Hepatocyte (in vitro differentiated cells): ENCODE measurements around the gene TKTL2. TPM values are rescaled to one million over a fixed set of nuclear protein-coding genes. Genes with fewer than 3 reads are reported as not detected.

Experiments used
- DNase-seq: peaks from one replicate; pipeline ENCODE4 v3.0.0-alpha.2; 2016; ENCODE audit warnings: low spot score
- H2AFZ ChIP-seq: fragments of 200-600 bp; sonication (generic); 2 replicates; pipeline ENCODE4 v1.6.0; 2016; ENCODE audit warnings: antibody characterized with exemption, mild to moderate bottlenecking
- H3K27ac ChIP-seq: fragments of 200-600 bp; sonication (generic); 2 replicates; pipeline ENCODE4 v1.5.1; 2016; ENCODE audit warnings: mild to moderate bottlenecking
- H3K27me3 ChIP-seq: fragments of 200-600 bp; sonication (generic); 2 replicates; pipeline ENCODE4 v1.6.1; 2016
- H3K36me3 ChIP-seq: fragments of 200-600 bp; sonication (generic); replicated peaks from 2 replicates; pipeline ENCODE4 v1.5.1; 2016; ENCODE audit warnings: low read depth; ENCODE audit not compliant: insufficient read depth
- H3K4me1 ChIP-seq: fragments of 200-600 bp; sonication (generic); 2 replicates; pipeline ENCODE4 v1.5.1; 2016; ENCODE audit warnings: mild to moderate bottlenecking, moderate library complexity; ENCODE audit not compliant: insufficient read depth
- H3K4me2 ChIP-seq: fragments of 200-600 bp; sonication (generic); 2 replicates; pipeline ENCODE4 v1.6.0; 2016
- H3K4me3 ChIP-seq: fragments of 200-600 bp; sonication (generic); 2 replicates; pipeline ENCODE4 v1.5.1; 2016; ENCODE audit warnings: mild to moderate bottlenecking
- H3K79me2 ChIP-seq: fragments of 200-600 bp; sonication (generic); 2 replicates; pipeline ENCODE4 v1.6.0; 2017; ENCODE audit warnings: mild to moderate bottlenecking
- H3K9me2 ChIP-seq: fragments of 200-600 bp; sonication (generic); replicated peaks from 2 replicates; pipeline ENCODE4 v1.6.0; 2017; ENCODE audit warnings: mild to moderate bottlenecking; ENCODE audit not compliant: insufficient read depth
- H3K9me3 ChIP-seq: fragments of 200-600 bp; sonication (generic); 2 replicates; pipeline ENCODE4 v1.5.1; 2016; ENCODE audit warnings: low read depth, mild to moderate bottlenecking
- H4K20me1 ChIP-seq: fragments of 200-600 bp; sonication (generic); 2 replicates; pipeline ENCODE4 v1.6.0; 2016; ENCODE audit warnings: mild to moderate bottlenecking; ENCODE audit not compliant: insufficient read depth, poor library complexity, severe bottlenecking
- CTCF ChIP-seq: fragments of 200-600 bp; sonication (generic); IDR thresholded peaks from 2 replicates; pipeline ENCODE4 v1.5.1; 2016; ENCODE audit warnings: antibody characterized with exemption, mild to moderate bottlenecking; ENCODE audit not compliant: poor library complexity
- EZH2 ChIP-seq: fragments of 200-600 bp; sonication (generic); IDR thresholded peaks from 2 replicates; pipeline ENCODE4 v1.6.1; 2016; ENCODE audit warnings: antibody characterized with exemption, mild to moderate bottlenecking, borderline replicate concordance
- EZH2phosphoT487 ChIP-seq: fragments of 200-600 bp; sonication (generic); IDR thresholded peaks from one replicate; pipeline ENCODE4 v1.6.1; 2018; ENCODE audit warnings: antibody characterized with exemption, mild to moderate bottlenecking, low read depth, moderate library complexity; ENCODE audit not compliant: unreplicated experiment, severe bottlenecking
- WGBS: methylation state at CpG from one replicate; pipeline ENCODE4 v1.1.6; 2016; ENCODE audit warnings: low lambda C conversion rate; ENCODE audit errors: missing lambda C conversion rate; 5-methylcytosine and 5-hydroxymethylcytosine counted together
- polyA plus RNA-seq: library from polyadenylated mRNA; unstranded; fragments of >200 nt; fragmentation: Nextera tagmentation; extraction: Ambion mirVana; gene quantifications from 2 replicates; pipeline ENCODE4 v1.2.1, GENCODE V29; 2016
- total RNA-seq: library from RNA; depleted of rRNA; stranded (reverse); fragments of >200 nt; gene quantifications from 2 replicates; pipeline ENCODE4 v1.2.3, GENCODE V29; 2014

Gene TKTL2
- total and polyA plus RNA-seq, 2 experiments from 2014 or later: not detected

- TF ChIP-seq EZH2 (no peak), CTCF (no peak), EZH2phosphoT487 (no peak)
- Histone ChIP-seq H3K36me3 (no peaks in the 10 kb centered on the region), H3K27me3 (no peaks in the 10 kb centered on the region), H3K9me3 (no peaks in the 10 kb centered on the region), H2AFZ (no peak overlapping the region), H3K79me2 (no peaks in the 10 kb centered on the region), H3K9me2 (no peaks in the 10 kb centered on the region), H3K4me1 (no peaks in the 10 kb centered on the region), H3K4me3 (no peak overlapping the region), H3K4me2 (no peak overlapping the region), H4K20me1 (no peaks in the 10 kb centered on the region), H3K27ac (no peak overlapping the region)
- DNase-seq: no peak
- 90% methylated on average over 3 of the region's 3 CpGs for WGBS
Observed at GRCh38 chr4:163470391-163470790, 3.2 kb downstream of the TKTL2 start.

- Histone ChIP-seq H3K9me3 (no peaks in the 10 kb centered on the region), H3K27me3 (no peaks in the 10 kb centered on the region), H3K9me2 (no peaks in the 10 kb centered on the region), H3K4me3 (no peak overlapping the region), H3K27ac (no peak overlapping the region), H2AFZ (no peak overlapping the region), H3K4me1 (no peaks in the 10 kb centered on the region), H3K79me2 (no peaks in the 10 kb centered on the region), H4K20me1 (no peaks in the 10 kb centered on the region), H3K36me3 (no peaks in the 10 kb centered on the region), H3K4me2 (no peak overlapping the region)
- no peak for DNase-seq
- TF ChIP-seq EZH2phosphoT487 (no peak), EZH2 (no peak), CTCF (no peak)
- 88% methylated on average over 4 of the region's 4 CpGs for WGBS
Observed at GRCh38 chr4:163467082-163467770, 6.3 kb downstream of the TKTL2 start.

GRCh38 chr4:163462556-163462955 lies 11.0 kb downstream of the TKTL2 start:
- 92% methylated on average over 5 of the region's 5 CpGs for WGBS
- no peaks in the 10 kb centered on the region for H3K4me1 ChIP-seq

More at GRCh38 chr4:163462556-163462955, 11.0 kb downstream of the TKTL2 start:
- H3K79me2 ChIP-seq: no peaks in the 10 kb centered on the region
- H3K9me3 ChIP-seq: no peaks in the 10 kb centered on the region
- H4K20me1 ChIP-seq: no peaks in the 10 kb centered on the region
- H3K27ac ChIP-seq: no peak overlapping the region
- TF ChIP-seq EZH2 (no peak), EZH2phosphoT487 (no peak), CTCF (no peak)
- no peak for DNase-seq
- peaks cover 3% of the 10 kb centered on the region for H3K36me3 ChIP-seq
- no peak overlapping the region for H2AFZ ChIP-seq
- no peak overlapping the region for H3K4me2 ChIP-seq
- no peak overlapping the region for H3K4me3 ChIP-seq
- no peaks in the 10 kb centered on the region for H3K9me2 ChIP-seq
- H3K27me3 ChIP-seq: no peaks in the 10 kb centered on the region
